CD4-positive, alpha-beta T cell (primary cell): ENCODE results near the gene MPV17L2. TPM values are rescaled to one million over a fixed set of nuclear protein-coding genes. Genes with fewer than 3 reads are reported as not detected.

Experiments used
- ATAC-seq: fragments of 200-7000 bp; cut with Tn5 transposase; one replicate; pipeline ENCODE4 v1.10.0; 2022; ENCODE audit warnings: mild to moderate bottlenecking; ENCODE audit not compliant: poor library complexity
- CTCF ChIA-PET: fragments of 350-600 bp; sonication (Branson Sonifier 250); formaldehyde crosslinking; loops from one replicate; lab custom pipeline; 2021; ENCODE audit warnings: antibody characterized with exemption, inconsistent platforms; lab: Charles Lee
- POLR2A ChIA-PET: fragments of 350-600 bp; sonication (Branson Sonifier 250); formaldehyde crosslinking; loops from one replicate; lab custom pipeline; 2021; ENCODE audit warnings: antibody characterized with exemption, inconsistent platforms; lab: Charles Lee
- DNase-seq, 14 experiments: peaks; one replicate each; pipeline ENCODE4 v3.0.0-alpha.2; 2013 to 2020; ENCODE audit warnings: mixed read lengths in 2 of 14
- H3K27ac ChIP-seq, 2 donors: one replicate each; pipeline versions ENCODE4 v1.5.1 to v1.7.0; 2013; ENCODE audit warnings: low read length in 2 of 2, low read depth in 1 of 2, mild to moderate bottlenecking in 1 of 2
- H3K27me3 ChIP-seq, 2 experiments: 1 replicate in 1 of 2; 2 replicates in 1 of 2; pipeline versions ENCODE4 v1.6.1 to v1.7.0; 2013; ENCODE audit warnings: low read length in 2 of 2, control low read depth in 1 of 2, mild to moderate bottlenecking in 1 of 2, moderate library complexity in 1 of 2; ENCODE audit not compliant: insufficient read depth in 2 of 2, control insufficient read depth in 1 of 2
- H3K36me3 ChIP-seq: one replicate; pipeline ENCODE4 v1.6.1; 2013; ENCODE audit warnings: low read length, control low read depth; ENCODE audit not compliant: insufficient read depth
- H3K4me1 ChIP-seq: one replicate; pipeline ENCODE4 v1.6.1; 2013; ENCODE audit warnings: low read length, control low read depth; ENCODE audit not compliant: insufficient read depth
- H3K4me3 ChIP-seq: one replicate; pipeline ENCODE4 v1.5.1; 2013; ENCODE audit warnings: mild to moderate bottlenecking, low read length, moderate library complexity
- H3K9me3 ChIP-seq, 2 experiments: 1 replicate in 1 of 2; 2 replicates in 1 of 2; pipeline versions ENCODE4 v1.6.1 to v1.7.0; 2013; ENCODE audit warnings: low read length in 2 of 2, mild to moderate bottlenecking in 2 of 2, control low read depth in 1 of 2, moderate library complexity in 1 of 2; ENCODE audit not compliant: control insufficient read depth in 1 of 2, insufficient read depth in 1 of 2
- H3K27ac Mint-ChIP-seq: one replicate; pipeline ENCODE4 v1.8.0; 2020; ENCODE audit warnings: mixed read lengths
- H3K27me3 Mint-ChIP-seq: one replicate; pipeline ENCODE4 v1.8.0; 2021; ENCODE audit warnings: mixed read lengths
- H3K36me3 Mint-ChIP-seq: one replicate; pipeline ENCODE4 v1.8.0; 2021; ENCODE audit warnings: low read depth, mixed read lengths
- H3K4me1 Mint-ChIP-seq: one replicate; pipeline ENCODE4 v1.8.0; 2021; ENCODE audit warnings: low read depth, mixed read lengths
- H3K4me3 Mint-ChIP-seq: one replicate; pipeline ENCODE4 v1.8.0; 2020; ENCODE audit warnings: mild to moderate bottlenecking, mixed read lengths
- H3K9me3 Mint-ChIP-seq: one replicate; pipeline ENCODE4 v1.8.0; 2020; ENCODE audit warnings: mixed read lengths
- intact Hi-C, 2 experiments: fragments of 100-400 bp; cut with DNase I in 1 of 2; cut with micrococcal nuclease in 1 of 2; formaldehyde crosslinking; loops; one replicate each; pipeline versions ENCODE4 v1.15.1 to v1.9.0; 2023 to 2025; cut with DNase I, micrococcal nuclease
- total RNA-seq, 174 experiments: library from RNA in 2 of 174; stranded (reverse) in 2 of 174; gene quantifications; one replicate each; pipeline ENCODE4 v1.2.3 and lab custom pipeline; 2021 to 2026
- TF ChIP-seq, protein P1 (sequence below): fragments of 200-600 bp; IDR thresholded peaks from one replicate; pipeline ENCODE4 v1.8.0; 2022; ENCODE audit warnings: antibody characterized with exemption, mild to moderate bottlenecking

The MPV17L2 gene
- total RNA-seq, 2 experiments from 2014 or later = 2.8 to 3.9 TPM

DNA sequence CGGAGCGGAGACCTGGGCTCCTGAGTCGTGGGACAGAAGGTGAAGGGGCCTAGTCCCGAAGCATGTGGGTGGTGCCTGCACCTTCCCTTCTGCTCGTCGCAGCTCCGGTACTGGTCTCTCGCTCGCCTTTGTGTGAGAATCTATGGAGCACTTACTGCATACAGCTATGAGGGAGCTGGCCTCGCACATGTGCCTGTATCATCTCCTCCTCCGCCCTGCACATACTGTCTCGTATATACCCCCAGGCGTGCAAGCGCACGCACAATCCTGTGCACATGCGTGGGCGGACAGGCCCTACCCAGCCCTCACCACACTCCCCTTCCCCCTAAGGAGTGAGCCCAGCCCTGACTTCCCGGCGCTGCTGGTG is 31.4 kb upstream of the MPV17L2 start:
- no peak overlapping the region for H3K27ac ChIP-seq

DNA sequence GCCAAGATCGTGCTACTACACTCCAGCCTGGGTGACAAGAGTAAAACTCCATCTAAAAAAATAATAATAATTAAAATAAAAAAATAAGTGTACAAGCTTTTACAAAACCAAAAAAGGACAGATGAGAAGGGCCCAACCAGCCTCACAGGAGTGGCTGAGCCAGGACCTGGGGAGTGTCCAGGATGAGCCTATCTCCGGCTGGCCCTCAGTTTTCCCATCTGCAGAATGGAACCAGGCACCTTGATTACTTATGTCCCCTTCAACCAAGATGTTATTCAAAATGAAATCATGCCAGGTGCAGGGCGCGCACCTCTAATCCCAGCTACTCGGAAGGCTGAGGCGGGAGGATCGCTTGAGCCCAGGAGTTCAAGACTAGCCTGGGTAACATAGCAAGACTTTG is 28.9 kb upstream of the MPV17L2 start:
- peaks cover 31% of the 10 kb centered on the region for H3K36me3 ChIP-seq
- ATAC-seq (no peak), DNase-seq (no peak)
- intact Hi-C loops = no loop called here
- Mint-ChIP-seq H3K4me1 (peaks cover 8% of the 10 kb centered on the region), H3K27me3 (no peaks in the 10 kb centered on the region), H3K9me3 (no peaks in the 10 kb centered on the region), H3K4me3 (no peak overlapping the region), H3K27ac (no peak overlapping the region), H3K36me3 (peaks cover 41% of the 10 kb centered on the region)
- no peak overlapping the region for H3K4me3 ChIP-seq
- H3K9me3 ChIP-seq = no peaks in the 10 kb centered on the region
- H3K4me1 ChIP-seq = peaks cover 25% of the 10 kb centered on the region
- H3K27me3 ChIP-seq = no peaks in the 10 kb centered on the region
- H3K27ac ChIP-seq = no peak overlapping the region
- CTCF ChIA-PET = interaction anchor here (0.6 kb wide), 1 partner anchor 50 kb away, joined by 4 read pairs; no protein-coding TSS in a partner anchor
- TF ChIP-seq, protein P1, sequence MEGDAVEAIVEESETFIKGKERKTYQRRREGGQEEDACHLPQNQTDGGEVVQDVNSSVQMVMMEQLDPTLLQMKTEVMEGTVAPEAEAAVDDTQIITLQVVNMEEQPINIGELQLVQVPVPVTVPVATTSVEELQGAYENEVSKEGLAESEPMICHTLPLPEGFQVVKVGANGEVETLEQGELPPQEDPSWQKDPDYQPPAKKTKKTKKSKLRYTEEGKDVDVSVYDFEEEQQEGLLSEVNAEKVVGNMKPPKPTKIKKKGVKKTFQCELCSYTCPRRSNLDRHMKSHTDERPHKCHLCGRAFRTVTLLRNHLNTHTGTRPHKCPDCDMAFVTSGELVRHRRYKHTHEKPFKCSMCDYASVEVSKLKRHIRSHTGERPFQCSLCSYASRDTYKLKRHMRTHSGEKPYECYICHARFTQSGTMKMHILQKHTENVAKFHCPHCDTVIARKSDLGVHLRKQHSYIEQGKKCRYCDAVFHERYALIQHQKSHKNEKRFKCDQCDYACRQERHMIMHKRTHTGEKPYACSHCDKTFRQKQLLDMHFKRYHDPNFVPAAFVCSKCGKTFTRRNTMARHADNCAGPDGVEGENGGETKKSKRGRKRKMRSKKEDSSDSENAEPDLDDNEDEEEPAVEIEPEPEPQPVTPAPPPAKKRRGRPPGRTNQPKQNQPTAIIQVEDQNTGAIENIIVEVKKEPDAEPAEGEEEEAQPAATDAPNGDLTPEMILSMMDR = no peak
- POLR2A ChIA-PET = interaction anchor here (1.3 kb wide), 1 partner anchor 47 kb away, joined by 3 read pairs; no protein-coding TSS in a partner anchor

More for the DNA sequence above, 31.4 kb upstream of the MPV17L2 start:
- Histone ChIP-seq H3K4me3 (peak overlapping the region; percentile 20), H3K27me3 (no peaks in the 10 kb centered on the region), H3K36me3 (peaks cover 25% of the 10 kb centered on the region), H3K4me1 (peaks cover 21% of the 10 kb centered on the region), H3K9me3 (no peaks in the 10 kb centered on the region)
- Mint-ChIP-seq H3K4me3 (no peak overlapping the region), H3K27ac (no peak overlapping the region), H3K27me3 (no peaks in the 10 kb centered on the region), H3K4me1 (peaks cover 8% of the 10 kb centered on the region), H3K36me3 (peaks cover 23% of the 10 kb centered on the region), H3K9me3 (no peaks in the 10 kb centered on the region)
- TF ChIP-seq, protein P1 = peak; percentile 28
- POLR2A ChIA-PET = interaction anchor here (1.0 to 1.5 kb wide), 3 partner anchors 10 to 71 kb away, joined by 3 to 5 read pairs (median 3); no protein-coding TSS in a partner anchor
- no peak for ATAC-seq
- intact Hi-C loops = loop anchor here (1.0 to 2.0 kb wide), 3 partner anchors 49 to 249 kb away; no protein-coding TSS in a partner anchor
- CTCF ChIA-PET = interaction anchor here (1.8 kb wide), 1 partner anchor 9 kb away, joined by 9 read pairs; the partner anchor contains the start of gene PIK3R2
- no peak for DNase-seq

- H3K9me3 ChIP-seq = no peaks in the 10 kb centered on the region
- peaks cover 16% of the 10 kb centered on the region for H3K4me1 ChIP-seq
- H3K4me3 ChIP-seq = no peak overlapping the region
- Mint-ChIP-seq H3K4me3 (no peak overlapping the region), H3K27me3 (no peaks in the 10 kb centered on the region), H3K27ac (no peak overlapping the region), H3K36me3 (peaks cover 44% of the 10 kb centered on the region), H3K4me1 (no peaks in the 10 kb centered on the region), H3K9me3 (no peaks in the 10 kb centered on the region)
- no peak for DNase-seq
- POLR2A ChIA-PET = no interaction called here
- intact Hi-C loops = loop anchor here in 1 of 2 experiments (2.0 to 5.0 kb wide), 2 partner anchors 159 to 229 kb away; no protein-coding TSS in a partner anchor
- TF ChIP-seq, protein P1 = no peak
- H3K27ac ChIP-seq = no peak overlapping the region
- CTCF ChIA-PET = no interaction called here
- H3K27me3 ChIP-seq = no peaks in the 10 kb centered on the region
- peaks cover 31% of the 10 kb centered on the region for H3K36me3 ChIP-seq
- ATAC-seq = no peak
Measured at GRCh38 chr19:18165794-18166544, 27.0 kb upstream of the MPV17L2 start.
